ENCODE results near the gene PPP1R3C. TPM values are rescaled to one million over a fixed set of nuclear protein-coding genes. Genes with fewer than 3 reads are reported as not detected.

Gene PPP1R3C
- total RNA-seq, 2 experiments from 2014 or later: 0.63 to 0.71 TPM

- POLR2A ChIA-PET: no interaction called here
- Mint-ChIP-seq H3K27me3 (peaks cover 4% of the 10 kb centered on the region), H3K36me3 (ENCODE audit: low read depth) (no peaks in the 10 kb centered on the region), H3K9me3 (ENCODE audit: low read depth) (no peaks in the 10 kb centered on the region), H3K27ac (no peak overlapping the region), H3K4me3 (no peak overlapping the region), H3K4me1 (no peaks in the 10 kb centered on the region)
- CTCF ChIA-PET: no interaction called here
- intact Hi-C loops (cut with DNase I, micrococcal nuclease): no loop called here
- no peak for ATAC-seq
- DNase-seq: no peak
Measured at GRCh38 chr10:91653219-91653870, 20.5 kb upstream of the PPP1R3C start.

GRCh38 chr10:91652364-91652763 is 19.5 kb upstream of the PPP1R3C start:
- DNase-seq: no peak
- CTCF ChIA-PET: interaction anchor here (0.6 to 1.5 kb wide), 2 partner anchors 17 to 321 kb away, joined by 3 to 4 read pairs; no protein-coding TSS in a partner anchor
- ATAC-seq: no peak
- intact Hi-C loops (cut with DNase I, micrococcal nuclease): no loop called here
- H3K27me3 Mint-ChIP-seq: peaks cover 5% of the 10 kb centered on the region
- H3K27ac Mint-ChIP-seq: no peak overlapping the region
- no peaks in the 10 kb centered on the region for H3K4me1 Mint-ChIP-seq
- H3K9me3 Mint-ChIP-seq (ENCODE audit: low read depth): no peaks in the 10 kb centered on the region
- POLR2A ChIA-PET: no interaction called here
- H3K4me3 Mint-ChIP-seq: no peak overlapping the region
- H3K36me3 Mint-ChIP-seq (ENCODE audit: low read depth): no peaks in the 10 kb centered on the region

- Mint-ChIP-seq H3K4me1 (no peaks in the 10 kb centered on the region), H3K9me3 (ENCODE audit: low read depth) (no peaks in the 10 kb centered on the region), H3K27ac (no peak overlapping the region), H3K27me3 (peaks cover 42% of the 10 kb centered on the region), H3K4me3 (no peak overlapping the region), H3K36me3 (ENCODE audit: low read depth) (no peaks in the 10 kb centered on the region)
- CTCF ChIA-PET: interaction anchor here (0.7 to 1.4 kb wide), 3 partner anchors 11 to 269 kb away, joined by 3 to 4 read pairs (median 3); partner anchors contain the start of gene PPP1R3C
- DNase-seq (peak; percentile 18), ATAC-seq (no peak)
- POLR2A ChIA-PET: no interaction called here
- intact Hi-C loops (cut with DNase I, micrococcal nuclease): no loop called here
Measured at GRCh38 chr10:91643700-91644099, 10.8 kb upstream of the PPP1R3C start.

GRCh38 chr10:91642831-91643692 is 10.2 kb upstream of the PPP1R3C start:
- Mint-ChIP-seq H3K4me3 (no peak overlapping the region), H3K27me3 (peaks cover 40% of the 10 kb centered on the region), H3K9me3 (ENCODE audit: low read depth) (no peaks in the 10 kb centered on the region), H3K36me3 (ENCODE audit: low read depth) (no peaks in the 10 kb centered on the region), H3K27ac (no peak overlapping the region), H3K4me1 (no peaks in the 10 kb centered on the region)
- intact Hi-C loops (cut with DNase I, micrococcal nuclease): no loop called here
- no peak for ATAC-seq
- DNase-seq: no peak
- ChIA-PET POLR2A (no interaction called here), CTCF (interaction anchor here (0.7 to 1.4 kb wide), 2 partner anchors 10 to 51 kb away, joined by 3 to 4 read pairs; partner anchors contain the start of gene PPP1R3C)

GRCh38 chr10:91636892-91637291 is 4.0 kb upstream of the PPP1R3C start:
- H3K36me3 Mint-ChIP-seq (ENCODE audit: low read depth): no peaks in the 10 kb centered on the region
- intact Hi-C loops (cut with DNase I, micrococcal nuclease): loop anchor here (5.0 to 10.0 kb wide), 5 partner anchors 85 to 722 kb away; no protein-coding TSS in a partner anchor
- H3K27ac Mint-ChIP-seq: no peak overlapping the region
- ATAC-seq (no peak), DNase-seq (no peak)
- H3K27me3 Mint-ChIP-seq: peaks cover 40% of the 10 kb centered on the region
- no peaks in the 10 kb centered on the region for H3K9me3 Mint-ChIP-seq (ENCODE audit: low read depth)
- POLR2A ChIA-PET: no interaction called here
- H3K4me1 Mint-ChIP-seq: peaks cover 8% of the 10 kb centered on the region
- H3K4me3 Mint-ChIP-seq: no peak overlapping the region
- CTCF ChIA-PET: interaction anchor here (0.6 to 6.0 kb wide), 8 partner anchors 15 to 845 kb away, joined by 3 to 127 read pairs (median 6); no protein-coding TSS in a partner anchor

- no peak overlapping the region for H3K4me3 Mint-ChIP-seq
- ChIA-PET CTCF (interaction anchor here (0.6 to 6.0 kb wide), 36 partner anchors 9 to 846 kb away, joined by 3 to 127 read pairs (median 4); no protein-coding TSS in a partner anchor), POLR2A (interaction anchor here (0.6 kb wide), 1 partner anchor 50 kb away, joined by 4 read pairs; no protein-coding TSS in a partner anchor)
- no peaks in the 10 kb centered on the region for H3K9me3 Mint-ChIP-seq (ENCODE audit: low read depth)
- DNase-seq (peak; percentile 72), ATAC-seq (peak; percentile 49)
- peaks cover 48% of the 10 kb centered on the region for H3K27me3 Mint-ChIP-seq
- no peak overlapping the region for H3K27ac Mint-ChIP-seq
- H3K4me1 Mint-ChIP-seq: peaks cover 8% of the 10 kb centered on the region
- no peaks in the 10 kb centered on the region for H3K36me3 Mint-ChIP-seq (ENCODE audit: low read depth)
- intact Hi-C loops (cut with DNase I, micrococcal nuclease): loop anchor here (1.0 to 10.0 kb wide), 8 partner anchors 83 to 721 kb away; no protein-coding TSS in a partner anchor
Measured at GRCh38 chr10:91635401-91636400, 2.8 kb upstream of the PPP1R3C start.

- Mint-ChIP-seq H3K4me3 (no peak overlapping the region), H3K27ac (no peak overlapping the region), H3K36me3 (ENCODE audit: low read depth) (no peaks in the 10 kb centered on the region), H3K27me3 (peaks cover 52% of the 10 kb centered on the region), H3K9me3 (ENCODE audit: low read depth) (no peaks in the 10 kb centered on the region), H3K4me1 (peaks cover 8% of the 10 kb centered on the region)
- no peak for ATAC-seq
- DNase-seq: no peak
- ChIA-PET POLR2A (interaction anchor here (0.6 kb wide), 1 partner anchor 51 kb away, joined by 4 read pairs; no protein-coding TSS in a partner anchor), CTCF (interaction anchor here (0.6 to 6.0 kb wide), 29 partner anchors 8 to 717 kb away, joined by 3 to 127 read pairs (median 4); no protein-coding TSS in a partner anchor)
- intact Hi-C loops (cut with DNase I, micrococcal nuclease): loop anchor here (1.0 to 10.0 kb wide), 8 partner anchors 83 to 720 kb away; no protein-coding TSS in a partner anchor
Measured at GRCh38 chr10:91634898-91635297, 2.0 kb upstream of the PPP1R3C start.

- Mint-ChIP-seq H3K27ac (no peak overlapping the region), H3K9me3 (ENCODE audit: low read depth) (no peaks in the 10 kb centered on the region), H3K27me3 (peaks cover 58% of the 10 kb centered on the region), H3K4me1 (peaks cover 8% of the 10 kb centered on the region), H3K4me3 (no peak overlapping the region), H3K36me3 (ENCODE audit: low read depth) (no peaks in the 10 kb centered on the region)
- intact Hi-C loops (cut with DNase I, micrococcal nuclease): loop anchor here (10.0 kb wide), 3 partner anchors 281 to 719 kb away; no protein-coding TSS in a partner anchor
- CTCF ChIA-PET: interaction anchor here (0.6 to 6.0 kb wide), 10 partner anchors 12 to 351 kb away, joined by 3 to 127 read pairs (median 5); no protein-coding TSS in a partner anchor
- ATAC-seq: no peak
- POLR2A ChIA-PET: no interaction called here
- DNase-seq: no peak
Measured at GRCh38 chr10:91634246-91634645, 1.4 kb upstream of the PPP1R3C start.

- POLR2A ChIA-PET: no interaction called here
- H3K36me3 Mint-ChIP-seq (ENCODE audit: low read depth): no peaks in the 10 kb centered on the region
- H3K27ac Mint-ChIP-seq: no peak overlapping the region
- no peak overlapping the region for H3K4me3 Mint-ChIP-seq
- CTCF ChIA-PET: no interaction called here
- H3K27me3 Mint-ChIP-seq: peaks cover 50% of the 10 kb centered on the region
- H3K9me3 Mint-ChIP-seq (ENCODE audit: low read depth): no peaks in the 10 kb centered on the region
- intact Hi-C loops (cut with DNase I, micrococcal nuclease): loop anchor here (10.0 kb wide), 3 partner anchors 284 to 716 kb away; no protein-coding TSS in a partner anchor
- ATAC-seq (no peak), DNase-seq (no peak)
- H3K4me1 Mint-ChIP-seq: peaks cover 8% of the 10 kb centered on the region
Measured at GRCh38 chr10:91630625-91631024, 2.2 kb downstream of the PPP1R3C start.

- Mint-ChIP-seq H3K27me3 (peaks cover 44% of the 10 kb centered on the region), H3K4me3 (no peak overlapping the region), H3K27ac (no peak overlapping the region), H3K4me1 (peaks cover 8% of the 10 kb centered on the region), H3K9me3 (ENCODE audit: low read depth) (no peaks in the 10 kb centered on the region), H3K36me3 (ENCODE audit: low read depth) (no peaks in the 10 kb centered on the region)
- ChIA-PET CTCF (interaction anchor here (0.9 to 2.0 kb wide), 2 partner anchors 283 to 331 kb away, joined by 3 to 6 read pairs; no protein-coding TSS in a partner anchor), POLR2A (interaction anchor here (0.6 kb wide), 1 partner anchor 69 kb away, joined by 3 read pairs; no protein-coding TSS in a partner anchor)
- intact Hi-C loops (cut with DNase I, micrococcal nuclease): loop anchor here (10.0 kb wide), 3 partner anchors 285 to 715 kb away; no protein-coding TSS in a partner anchor
- ATAC-seq: no peak
- no peak for DNase-seq
Measured at GRCh38 chr10:91629715-91630549, 2.9 kb downstream of the PPP1R3C start.
